ENCODE data around the gene ATXN1.

ATXN1 gene

GRCh38 chr6:16608444-16608843, 152.8 kb downstream of the ATXN1 start:
- Histone ChIP-seq H3K9me3 (ENCODE audit: control insufficient read depth, low read length) (no peaks in the 10 kb centered on the region), H2AFZ (no peak overlapping the region), H3K27me3 (ENCODE audit: control insufficient read depth, insufficient read depth, low read length) (no peaks in the 10 kb centered on the region), H3K4me2 (ENCODE audit: low read length) (no peak overlapping the region), H3K4me3 (ENCODE audit: low read depth, low read length) (no peak overlapping the region), H3K9ac (no peak overlapping the region), H3K79me2 (peaks cover 4% of the 10 kb centered on the region), H3K27ac (no peak overlapping the region), H3K36me3 (ENCODE audit: control insufficient read depth, insufficient read depth, low read length) (no peaks in the 10 kb centered on the region), H3K4me1 (no peaks in the 10 kb centered on the region)
- TF ChIP-seq CTCF (IDR thresholded peaks at IDR 0.05), result no peak

GRCh38 chr6:16602035-16602434, 159.2 kb downstream of the ATXN1 start:
- H3K4me1 ChIP-seq, result no peaks in the 10 kb centered on the region
- no peaks in the 10 kb centered on the region for H3K9me3 ChIP-seq (ENCODE audit: control insufficient read depth, low read length)
- no peak overlapping the region for H2AFZ ChIP-seq
- no peaks in the 10 kb centered on the region for H3K27me3 ChIP-seq (ENCODE audit: control insufficient read depth, insufficient read depth, low read length)
- H3K9ac ChIP-seq, result no peak overlapping the region
- H3K4me3 ChIP-seq (ENCODE audit: low read depth, low read length), result no peak overlapping the region
- peaks cover 2% of the 10 kb centered on the region for H3K79me2 ChIP-seq
- H3K4me2 ChIP-seq (ENCODE audit: low read length), result no peak overlapping the region
- no peaks in the 10 kb centered on the region for H3K36me3 ChIP-seq (ENCODE audit: control insufficient read depth, insufficient read depth, low read length)
- H3K27ac ChIP-seq, result no peak overlapping the region
- TF ChIP-seq CTCF (IDR thresholded peaks at IDR 0.05), result no peak

GRCh38 chr6:16600701-16601100, 160.6 kb downstream of the ATXN1 start:
- Histone ChIP-seq H3K4me1 (no peaks in the 10 kb centered on the region), H3K27ac (no peak overlapping the region), H3K4me2 (ENCODE audit: low read length) (no peak overlapping the region), H3K36me3 (ENCODE audit: control insufficient read depth, insufficient read depth, low read length) (no peaks in the 10 kb centered on the region), H3K9ac (no peak overlapping the region), H3K4me3 (ENCODE audit: low read depth, low read length) (no peak overlapping the region), H3K79me2 (peaks cover 4% of the 10 kb centered on the region), H3K9me3 (ENCODE audit: control insufficient read depth, low read length) (no peaks in the 10 kb centered on the region), H3K27me3 (ENCODE audit: control insufficient read depth, insufficient read depth, low read length) (no peaks in the 10 kb centered on the region), H2AFZ (no peak overlapping the region)
- TF ChIP-seq CTCF (IDR thresholded peaks at IDR 0.05), result no peak

GRCh38 chr6:16600026-16600425, 161.2 kb downstream of the ATXN1 start:
- Histone ChIP-seq H3K79me2 (peaks cover 4% of the 10 kb centered on the region), H3K27me3 (ENCODE audit: control insufficient read depth, insufficient read depth, low read length) (no peaks in the 10 kb centered on the region), H3K4me2 (ENCODE audit: low read length) (no peak overlapping the region), H3K36me3 (ENCODE audit: control insufficient read depth, insufficient read depth, low read length) (no peaks in the 10 kb centered on the region), H3K4me1 (no peaks in the 10 kb centered on the region), H3K9ac (no peak overlapping the region), H3K27ac (no peak overlapping the region), H3K9me3 (ENCODE audit: control insufficient read depth, low read length) (no peaks in the 10 kb centered on the region), H3K4me3 (ENCODE audit: low read depth, low read length) (no peak overlapping the region), H2AFZ (no peak overlapping the region)
- no peak for TF ChIP-seq CTCF (IDR thresholded peaks at IDR 0.05)

GRCh38 chr6:16596616-16597331, 164.5 kb downstream of the ATXN1 start:
- TF ChIP-seq CTCF (IDR thresholded peaks at IDR 0.05), result no peak

More at GRCh38 chr6:16596616-16597331, 164.5 kb downstream of the ATXN1 start:
- no peaks in the 10 kb centered on the region for H3K27me3 ChIP-seq (ENCODE audit: control insufficient read depth, insufficient read depth, low read length)
- H3K4me1 ChIP-seq, result no peaks in the 10 kb centered on the region
- no peak overlapping the region for H3K27ac ChIP-seq
- H3K4me3 ChIP-seq (ENCODE audit: low read depth, low read length), result no peak overlapping the region
- no peak overlapping the region for H2AFZ ChIP-seq
- no peak overlapping the region for H3K4me2 ChIP-seq (ENCODE audit: low read length)
- no peak overlapping the region for H3K9ac ChIP-seq
- no peaks in the 10 kb centered on the region for H3K9me3 ChIP-seq (ENCODE audit: control insufficient read depth, low read length)
- H3K36me3 ChIP-seq (ENCODE audit: control insufficient read depth, insufficient read depth, low read length), result no peaks in the 10 kb centered on the region
- peaks cover 2% of the 10 kb centered on the region for H3K79me2 ChIP-seq
